Measurements from ENCODE around the gene NOS2.
"Not testable (repeated sequence)": the region's sequence is repeated elsewhere in the genome, so short reads cannot be mapped to it uniquely, and the experiment has no call there.

NOS2 gene

GRCh38 chr17:27800522-27800921, at the start of gene NOS2:
NOS2 (minus strand) TSS chr17:27800529; CDS start chr17:27798809, 1,720 bp downstream.
- no peak for DNase-seq (ENCODE audit: insufficient read length, low spot score)
- no peak for FAIRE-seq

- DNase-seq (ENCODE audit: insufficient read length, low spot score) (no peak), FAIRE-seq (no peak)
These were observed 49.3 kb upstream of the NOS2 start for GRCh38 chr17:27849474-27850185.

GRCh38 chr17:27848931-27849330, 48.6 kb upstream of the NOS2 start:
- no peak for FAIRE-seq
- DNase-seq (ENCODE audit: insufficient read length, low spot score) = no peak

- not testable (repeated sequence) for FAIRE-seq; DNase-seq (ENCODE audit: insufficient read length, low spot score)
These were observed 46.5 kb upstream of the NOS2 start for GRCh38 chr17:27846808-27847307.

- FAIRE-seq (peak; percentile 39), DNase-seq (ENCODE audit: insufficient read length, low spot score) (no peak)
These were observed 45.8 kb upstream of the NOS2 start for GRCh38 chr17:27846042-27846655.

- DNase-seq (ENCODE audit: insufficient read length, low spot score) (no peak), FAIRE-seq (peak; percentile 45)
These were observed 45.1 kb upstream of the NOS2 start for GRCh38 chr17:27845264-27846041.

- no peak for FAIRE-seq
- no peak for DNase-seq (ENCODE audit: insufficient read length, low spot score)
These were observed 40.4 kb upstream of the NOS2 start for GRCh38 chr17:27840688-27841087.

GRCh38 chr17:27840406-27840678, 40.0 kb upstream of the NOS2 start:
- DNase-seq (ENCODE audit: insufficient read length, low spot score); FAIRE-seq: not testable (repeated sequence)

GRCh38 chr17:27839571-27840405, 39.5 kb upstream of the NOS2 start:
- not testable (repeated sequence) for DNase-seq (ENCODE audit: insufficient read length, low spot score); FAIRE-seq

- DNase-seq (ENCODE audit: insufficient read length, low spot score); FAIRE-seq: not testable (repeated sequence)
These were observed 38.3 kb upstream of the NOS2 start for GRCh38 chr17:27838607-27839006.

- not testable (repeated sequence) for FAIRE-seq; DNase-seq (ENCODE audit: insufficient read length, low spot score)
These were observed 37.4 kb upstream of the NOS2 start for GRCh38 chr17:27837769-27838168.

- FAIRE-seq (no peak), DNase-seq (ENCODE audit: insufficient read length, low spot score) (no peak)
These were observed 36.3 kb upstream of the NOS2 start for GRCh38 chr17:27836651-27837050.

GRCh38 chr17:27834571-27834970, 34.2 kb upstream of the NOS2 start:
- FAIRE-seq (no peak), DNase-seq (ENCODE audit: insufficient read length, low spot score) (no peak)

- DNase-seq (ENCODE audit: insufficient read length, low spot score) = no peak
- no peak for FAIRE-seq
These were observed 32.5 kb upstream of the NOS2 start for GRCh38 chr17:27832831-27833230.

GRCh38 chr17:27829888-27830287, 29.6 kb upstream of the NOS2 start:
- DNase-seq (ENCODE audit: insufficient read length, low spot score) = not testable (repeated sequence)
- peak; percentile 48 for FAIRE-seq

- peak; percentile 49 for FAIRE-seq
- not testable (repeated sequence) for DNase-seq (ENCODE audit: insufficient read length, low spot score)
These were observed 28.9 kb upstream of the NOS2 start for GRCh38 chr17:27829143-27829711.

GRCh38 chr17:27825459-27825858, 25.1 kb upstream of the NOS2 start:
- no peak for FAIRE-seq
- no peak for DNase-seq (ENCODE audit: insufficient read length, low spot score)

GRCh38 chr17:27824745-27825144, 24.4 kb upstream of the NOS2 start:
- no peak for FAIRE-seq
- no peak for DNase-seq (ENCODE audit: insufficient read length, low spot score)

GRCh38 chr17:27824176-27824715, 23.9 kb upstream of the NOS2 start:
- no peak for FAIRE-seq
- no peak for DNase-seq (ENCODE audit: insufficient read length, low spot score)

GRCh38 chr17:27822108-27822507, 21.8 kb upstream of the NOS2 start:
- FAIRE-seq = not testable (repeated sequence)

More at GRCh38 chr17:27822108-27822507, 21.8 kb upstream of the NOS2 start:
- DNase-seq (ENCODE audit: insufficient read length, low spot score) = not testable (repeated sequence)

Measured in GM19239 (cell line).